GM23338 (cell line): Measurements from ENCODE around the gene SLC8B1.

Experiments
- CTCF ChIP-seq, 2 experiments: fragments of 200-600 bp in 1 of 2; sonication (generic) in 1 of 2; conservative IDR thresholded peaks; 2 replicates each; pipeline versions ENCODE4 v1.5.1 to v1.6.1; 2016 to 2017; ENCODE audit warnings: antibody characterized with exemption in 2 of 2, low read depth in 2 of 2, mild to moderate bottlenecking in 2 of 2, moderate library complexity in 1 of 2
- EZH2 ChIP-seq: fragments of 200-600 bp; sonication (generic); IDR thresholded peaks from one replicate; pipeline ENCODE4 v1.8.0; 2017; ENCODE audit warnings: antibody characterized with exemption, mild to moderate bottlenecking, low read depth; ENCODE audit not compliant: unreplicated experiment
- POLR2AphosphoS5 ChIP-seq: IDR thresholded peaks from 2 replicates; pipeline ENCODE4 v1.6.1; 2016; ENCODE audit warnings: antibody characterized with exemption, low read depth
- REST ChIP-seq: IDR thresholded peaks from one replicate; pipeline ENCODE4 v1.6.1; 2018; ENCODE audit warnings: antibody characterized with exemption; ENCODE audit not compliant: unreplicated experiment

- no peak for TF ChIP-seq CTCF (conservative IDR thresholded peaks at IDR 0.05; ENCODE audit: low read depth in 2 of 2)
- TF ChIP-seq REST: no peak
- no peak for TF ChIP-seq POLR2AphosphoS5
- TF ChIP-seq EZH2: no peak
These were observed 62.9 kb downstream of the SLC8B1 start for GRCh38 chr12:113271853-113272561.
